IMR-90 (cell line): ENCODE measurements around the gene EYS.

Source experiments
- BHLHE40 ChIP-seq: fragments of 150-350 bp; IDR thresholded peaks from 2 replicates; pipeline ENCODE4 v1.6.1; 2016; ENCODE audit warnings: mild to moderate bottlenecking, low read depth, low read length
- CTCF ChIP-seq: conservative IDR thresholded peaks from 2 replicates; pipeline ENCODE4 v1.5.1; 2012; ENCODE audit warnings: mild to moderate bottlenecking, low read depth, low read length, improper control_type of control experiment
- FOS ChIP-seq: fragments of 150-350 bp; IDR thresholded peaks from 2 replicates; pipeline ENCODE4 v1.6.1; 2016; ENCODE audit warnings: low read depth, low read length
- POLR2A ChIP-seq: IDR thresholded peaks from 2 replicates; pipeline ENCODE4 v1.6.1; 2012; ENCODE audit warnings: mild to moderate bottlenecking, low read depth, low read length
- RCOR1 ChIP-seq: IDR thresholded peaks from 2 replicates; pipeline ENCODE4 v1.6.1; 2012; ENCODE audit warnings: mild to moderate bottlenecking, low read length, improper control_type of control experiment; ENCODE audit not compliant: insufficient replicate concordance

GRCh38 chr6:64522859-64523258, 1184.2 kb downstream of the EYS start:
- no peak for TF ChIP-seq CTCF
- TF ChIP-seq POLR2A: no peak
- TF ChIP-seq BHLHE40: no peak
- no peak for TF ChIP-seq FOS
- no peak for TF ChIP-seq RCOR1
